G401 (cell line): ENCODE results near the gene ADGRB3. TPM values are rescaled to one million over a fixed set of nuclear protein-coding genes. Genes with fewer than 3 reads are reported as not detected.
A peak's percentile ranks its signal among the peaks of the same experiment; 100 is the strongest.

Source experiments
- DNase-seq: peaks from one replicate; pipeline ENCODE4 v3.0.0-alpha.2; 2015; ENCODE audit warnings: low spot score
- in situ Hi-C: cut with HindIII; loops from 2 replicates; pipeline ENCODE4 v1.10.0; 2016; ENCODE audit warnings: low sequenced_read_pairs, mixed read lengths
- total RNA-seq: library from RNA; depleted of rRNA; stranded (reverse); fragments of >200 nt; shearing (Covaris generic); gene quantifications from 2 replicates; pipeline ENCODE4 v1.2.3, GENCODE V29; 2014

The ADGRB3 gene
- total RNA-seq, 1 experiment from 2014 or later = not detected

- no peak for DNase-seq
- in situ Hi-C loops = no loop called here
These were observed 58.2 kb downstream of the ADGRB3 start for GRCh38 chr6:68693271-68693670.

GRCh38 chr6:68695403-68695802, 60.3 kb downstream of the ADGRB3 start:
- no peak for DNase-seq
- in situ Hi-C loops = no loop called here

- DNase-seq = no peak
- in situ Hi-C loops = no loop called here
These were observed 60.8 kb downstream of the ADGRB3 start for GRCh38 chr6:68695838-68696237.

GRCh38 chr6:68697394-68697793, 62.3 kb downstream of the ADGRB3 start:
- in situ Hi-C loops = no loop called here
- no peak for DNase-seq

GRCh38 chr6:68701159-68701558, 66.1 kb downstream of the ADGRB3 start:
- in situ Hi-C loops = no loop called here
- DNase-seq = no peak

- DNase-seq = no peak
- in situ Hi-C loops = no loop called here
These were observed 69.4 kb downstream of the ADGRB3 start for GRCh38 chr6:68704485-68704884.

- DNase-seq = no peak
- in situ Hi-C loops = no loop called here
These were observed 74.0 kb downstream of the ADGRB3 start for GRCh38 chr6:68709091-68709490.

- DNase-seq = no peak
- in situ Hi-C loops = no loop called here
These were observed 74.8 kb downstream of the ADGRB3 start for GRCh38 chr6:68709882-68710281.

GRCh38 chr6:68710496-68710895, 75.4 kb downstream of the ADGRB3 start:
- no peak for DNase-seq
- in situ Hi-C loops = no loop called here

- in situ Hi-C loops = no loop called here
- peak; percentile 82 for DNase-seq
These were observed 75.8 kb downstream of the ADGRB3 start for GRCh38 chr6:68710916-68711315.

GRCh38 chr6:68711386-68712000, 76.4 kb downstream of the ADGRB3 start:
- in situ Hi-C loops = no loop called here

GRCh38 chr6:68716620-68717019, 81.5 kb downstream of the ADGRB3 start:
- no peak for DNase-seq
- in situ Hi-C loops = no loop called here

More at GRCh38 chr6:68711386-68712000, 76.4 kb downstream of the ADGRB3 start:
- DNase-seq = peak; percentile 77

GRCh38 chr6:68718385-68719073, 83.4 kb downstream of the ADGRB3 start:
- in situ Hi-C loops = no loop called here
- peak; percentile 99 for DNase-seq

GRCh38 chr6:68719761-68720160, 84.7 kb downstream of the ADGRB3 start:
- no peak for DNase-seq
- in situ Hi-C loops = no loop called here

GRCh38 chr6:68722891-68723527, 87.9 kb downstream of the ADGRB3 start:
- in situ Hi-C loops = no loop called here
- DNase-seq = no peak

- DNase-seq = no peak
- in situ Hi-C loops = no loop called here
These were observed 89.0 kb downstream of the ADGRB3 start for GRCh38 chr6:68724060-68724459.

GRCh38 chr6:68726337-68726736, 91.3 kb downstream of the ADGRB3 start:
- in situ Hi-C loops = no loop called here
- DNase-seq = peak; percentile 97

- no peak for DNase-seq
- in situ Hi-C loops = no loop called here
These were observed 91.9 kb downstream of the ADGRB3 start for GRCh38 chr6:68726992-68727391.

GRCh38 chr6:68727699-68728098, 92.6 kb downstream of the ADGRB3 start:
- in situ Hi-C loops = no loop called here
- DNase-seq = no peak

- DNase-seq = no peak
- in situ Hi-C loops = no loop called here
These were observed 93.3 kb downstream of the ADGRB3 start for GRCh38 chr6:68728159-68728979.
